HFF-Myc (cell line): Measurements from ENCODE around the gene ELMOD3.

ENCODE experiments used
- DNase-seq: peaks from one replicate; pipeline ENCODE4 v3.0.0-alpha.2; 2011; ENCODE audit warnings: low read depth; ENCODE audit errors: extremely low read depth
- H3K4me3 ChIP-seq: replicated peaks from 2 replicates; pipeline ENCODE4 v1.5.1; 2011; ENCODE audit warnings: low read depth, mild to moderate bottlenecking, control low read depth, low read length
- TF ChIP-seq, protein P1 (sequence below): IDR thresholded peaks from 2 replicates; pipeline ENCODE4 v1.5.1; 2012; ENCODE audit warnings: mild to moderate bottlenecking, low read depth, low read length, control low read depth; ENCODE audit errors: missing control alignments

Gene ELMOD3

GRCh38 chr2:85354286-85355072, at the start of gene ELMOD3, which contains the start of gene RETSAT:
Gene ELMOD3, plus strand, starts transcription at chr2:85354769. Its CDS starts 2,430 bp downstream, at chr2:85357199.
Gene RETSAT, minus strand, starts transcription at chr2:85354528. Its CDS starts 21 bp downstream, at chr2:85354507.
- H3K4me3 ChIP-seq, result peak within 1 kb of the TSS; percentile 91
- peak; percentile 99 for DNase-seq
- TF ChIP-seq, protein P1, sequence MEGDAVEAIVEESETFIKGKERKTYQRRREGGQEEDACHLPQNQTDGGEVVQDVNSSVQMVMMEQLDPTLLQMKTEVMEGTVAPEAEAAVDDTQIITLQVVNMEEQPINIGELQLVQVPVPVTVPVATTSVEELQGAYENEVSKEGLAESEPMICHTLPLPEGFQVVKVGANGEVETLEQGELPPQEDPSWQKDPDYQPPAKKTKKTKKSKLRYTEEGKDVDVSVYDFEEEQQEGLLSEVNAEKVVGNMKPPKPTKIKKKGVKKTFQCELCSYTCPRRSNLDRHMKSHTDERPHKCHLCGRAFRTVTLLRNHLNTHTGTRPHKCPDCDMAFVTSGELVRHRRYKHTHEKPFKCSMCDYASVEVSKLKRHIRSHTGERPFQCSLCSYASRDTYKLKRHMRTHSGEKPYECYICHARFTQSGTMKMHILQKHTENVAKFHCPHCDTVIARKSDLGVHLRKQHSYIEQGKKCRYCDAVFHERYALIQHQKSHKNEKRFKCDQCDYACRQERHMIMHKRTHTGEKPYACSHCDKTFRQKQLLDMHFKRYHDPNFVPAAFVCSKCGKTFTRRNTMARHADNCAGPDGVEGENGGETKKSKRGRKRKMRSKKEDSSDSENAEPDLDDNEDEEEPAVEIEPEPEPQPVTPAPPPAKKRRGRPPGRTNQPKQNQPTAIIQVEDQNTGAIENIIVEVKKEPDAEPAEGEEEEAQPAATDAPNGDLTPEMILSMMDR, result no peak

- DNase-seq, result no peak
- TF ChIP-seq, protein P1, result no peak
- no peak overlapping the region for H3K4me3 ChIP-seq
These were observed 47.1 kb upstream of the ELMOD3 start for GRCh38 chr2:85307527-85307897.

DNA sequence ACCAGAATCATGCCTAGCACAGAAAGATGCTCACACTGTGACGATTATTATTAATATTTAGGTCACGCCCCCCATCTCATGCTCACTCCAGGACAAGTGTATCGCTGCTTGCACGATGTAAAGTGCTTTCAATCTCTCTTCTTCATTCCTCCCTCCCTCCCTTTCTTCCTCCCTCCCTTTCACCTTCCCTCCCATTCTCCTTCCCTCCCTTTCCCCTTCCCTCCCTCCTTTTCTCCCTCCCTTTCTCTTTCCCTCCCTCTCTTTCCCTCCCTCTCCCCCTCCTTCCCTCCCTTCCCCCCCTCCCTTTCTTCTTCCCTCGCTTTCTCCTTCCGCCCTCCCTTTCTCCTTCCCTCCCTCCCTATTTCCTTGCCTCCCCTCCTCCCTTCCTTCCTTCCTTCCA, 46.4 kb upstream of the ELMOD3 start:
- H3K4me3 ChIP-seq, result no peak overlapping the region
- DNase-seq, result no peak
- TF ChIP-seq, protein P1, result no peak

- TF ChIP-seq, protein P1, result no peak
- no peak overlapping the region for H3K4me3 ChIP-seq
- no peak for DNase-seq
These were observed 45.5 kb upstream of the ELMOD3 start for GRCh38 chr2:85308896-85309555.

- DNase-seq, result no peak
- TF ChIP-seq, protein P1, result no peak
- H3K4me3 ChIP-seq, result no peak overlapping the region
These were observed 44.8 kb upstream of the ELMOD3 start for GRCh38 chr2:85309699-85310321.

- no peak for DNase-seq
- TF ChIP-seq, protein P1, result no peak
- H3K4me3 ChIP-seq, result no peak overlapping the region
These were observed 44.2 kb upstream of the ELMOD3 start for GRCh38 chr2:85310330-85310729.
